HL-60 (cell line): ENCODE measurements around the gene SERF2.

Experiments
- DNase-seq, 2 experiments: peaks; one replicate each; pipeline ENCODE4 v3.0.0-alpha.2; 2010 to 2020; ENCODE audit warnings: low read depth in 1 of 2, low spot score in 1 of 2
- H3K27ac ChIP-seq: fragments of 250-450 bp; sonication (Bioruptor Pico); replicated peaks from 2 replicates; pipeline ENCODE4 v1.5.1; 2020; ENCODE audit warnings: mild to moderate bottlenecking, moderate library complexity
- H3K27me3 ChIP-seq: fragments of 250-450 bp; sonication (Bioruptor Pico); 2 replicates; pipeline ENCODE4 v1.5.1; 2021; ENCODE audit warnings: mild to moderate bottlenecking, moderate library complexity; ENCODE audit not compliant: insufficient read depth, poor library complexity, severe bottlenecking
- H3K4me3 ChIP-seq: replicated peaks from 2 replicates; pipeline ENCODE4 v1.5.1; 2011; ENCODE audit warnings: mild to moderate bottlenecking, control low read depth, low read length; ENCODE audit not compliant: insufficient read depth
- GABPA ChIP-seq: IDR thresholded peaks from 2 replicates; pipeline ENCODE4 v1.6.1; 2012; ENCODE audit warnings: low read depth
- POLR2AphosphoS5 ChIP-seq: IDR thresholded peaks from 2 replicates; pipeline ENCODE4 v1.6.1; 2012; ENCODE audit warnings: low read depth
- SPI1 ChIP-seq: IDR thresholded peaks from 2 replicates; pipeline ENCODE4 v1.6.1; 2012; ENCODE audit warnings: low read depth, mild to moderate bottlenecking, borderline replicate concordance
- TF ChIP-seq, protein P1 (sequence below): IDR thresholded peaks from 2 replicates; pipeline ENCODE4 v1.6.1; 2012; ENCODE audit warnings: low read depth; ENCODE audit not compliant: insufficient replicate concordance
- TF ChIP-seq, protein P2 (sequence below): IDR thresholded peaks from one replicate; pipeline ENCODE4 v1.5.1; 2011; ENCODE audit warnings: low read length, control low read depth, inconsistent platforms; ENCODE audit not compliant: insufficient read depth

Gene SERF2

GRCh38 chr15:43775411-43775965, 16.6 kb upstream of the SERF2 start:
- Histone ChIP-seq H3K27me3 (no peaks in the 10 kb centered on the region), H3K27ac (no peak overlapping the region), H3K4me3 (no peak overlapping the region)
- no peak for DNase-seq
- TF ChIP-seq GABPA (no peak), POLR2AphosphoS5 (no peak), SPI1 (no peak)
- TF ChIP-seq, protein P1, sequence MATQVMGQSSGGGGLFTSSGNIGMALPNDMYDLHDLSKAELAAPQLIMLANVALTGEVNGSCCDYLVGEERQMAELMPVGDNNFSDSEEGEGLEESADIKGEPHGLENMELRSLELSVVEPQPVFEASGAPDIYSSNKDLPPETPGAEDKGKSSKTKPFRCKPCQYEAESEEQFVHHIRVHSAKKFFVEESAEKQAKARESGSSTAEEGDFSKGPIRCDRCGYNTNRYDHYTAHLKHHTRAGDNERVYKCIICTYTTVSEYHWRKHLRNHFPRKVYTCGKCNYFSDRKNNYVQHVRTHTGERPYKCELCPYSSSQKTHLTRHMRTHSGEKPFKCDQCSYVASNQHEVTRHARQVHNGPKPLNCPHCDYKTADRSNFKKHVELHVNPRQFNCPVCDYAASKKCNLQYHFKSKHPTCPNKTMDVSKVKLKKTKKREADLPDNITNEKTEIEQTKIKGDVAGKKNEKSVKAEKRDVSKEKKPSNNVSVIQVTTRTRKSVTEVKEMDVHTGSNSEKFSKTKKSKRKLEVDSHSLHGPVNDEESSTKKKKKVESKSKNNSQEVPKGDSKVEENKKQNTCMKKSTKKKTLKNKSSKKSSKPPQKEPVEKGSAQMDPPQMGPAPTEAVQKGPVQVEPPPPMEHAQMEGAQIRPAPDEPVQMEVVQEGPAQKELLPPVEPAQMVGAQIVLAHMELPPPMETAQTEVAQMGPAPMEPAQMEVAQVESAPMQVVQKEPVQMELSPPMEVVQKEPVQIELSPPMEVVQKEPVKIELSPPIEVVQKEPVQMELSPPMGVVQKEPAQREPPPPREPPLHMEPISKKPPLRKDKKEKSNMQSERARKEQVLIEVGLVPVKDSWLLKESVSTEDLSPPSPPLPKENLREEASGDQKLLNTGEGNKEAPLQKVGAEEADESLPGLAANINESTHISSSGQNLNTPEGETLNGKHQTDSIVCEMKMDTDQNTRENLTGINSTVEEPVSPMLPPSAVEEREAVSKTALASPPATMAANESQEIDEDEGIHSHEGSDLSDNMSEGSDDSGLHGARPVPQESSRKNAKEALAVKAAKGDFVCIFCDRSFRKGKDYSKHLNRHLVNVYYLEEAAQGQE, result no peak
- TF ChIP-seq, protein P2, sequence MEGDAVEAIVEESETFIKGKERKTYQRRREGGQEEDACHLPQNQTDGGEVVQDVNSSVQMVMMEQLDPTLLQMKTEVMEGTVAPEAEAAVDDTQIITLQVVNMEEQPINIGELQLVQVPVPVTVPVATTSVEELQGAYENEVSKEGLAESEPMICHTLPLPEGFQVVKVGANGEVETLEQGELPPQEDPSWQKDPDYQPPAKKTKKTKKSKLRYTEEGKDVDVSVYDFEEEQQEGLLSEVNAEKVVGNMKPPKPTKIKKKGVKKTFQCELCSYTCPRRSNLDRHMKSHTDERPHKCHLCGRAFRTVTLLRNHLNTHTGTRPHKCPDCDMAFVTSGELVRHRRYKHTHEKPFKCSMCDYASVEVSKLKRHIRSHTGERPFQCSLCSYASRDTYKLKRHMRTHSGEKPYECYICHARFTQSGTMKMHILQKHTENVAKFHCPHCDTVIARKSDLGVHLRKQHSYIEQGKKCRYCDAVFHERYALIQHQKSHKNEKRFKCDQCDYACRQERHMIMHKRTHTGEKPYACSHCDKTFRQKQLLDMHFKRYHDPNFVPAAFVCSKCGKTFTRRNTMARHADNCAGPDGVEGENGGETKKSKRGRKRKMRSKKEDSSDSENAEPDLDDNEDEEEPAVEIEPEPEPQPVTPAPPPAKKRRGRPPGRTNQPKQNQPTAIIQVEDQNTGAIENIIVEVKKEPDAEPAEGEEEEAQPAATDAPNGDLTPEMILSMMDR, result no peak

DNA sequence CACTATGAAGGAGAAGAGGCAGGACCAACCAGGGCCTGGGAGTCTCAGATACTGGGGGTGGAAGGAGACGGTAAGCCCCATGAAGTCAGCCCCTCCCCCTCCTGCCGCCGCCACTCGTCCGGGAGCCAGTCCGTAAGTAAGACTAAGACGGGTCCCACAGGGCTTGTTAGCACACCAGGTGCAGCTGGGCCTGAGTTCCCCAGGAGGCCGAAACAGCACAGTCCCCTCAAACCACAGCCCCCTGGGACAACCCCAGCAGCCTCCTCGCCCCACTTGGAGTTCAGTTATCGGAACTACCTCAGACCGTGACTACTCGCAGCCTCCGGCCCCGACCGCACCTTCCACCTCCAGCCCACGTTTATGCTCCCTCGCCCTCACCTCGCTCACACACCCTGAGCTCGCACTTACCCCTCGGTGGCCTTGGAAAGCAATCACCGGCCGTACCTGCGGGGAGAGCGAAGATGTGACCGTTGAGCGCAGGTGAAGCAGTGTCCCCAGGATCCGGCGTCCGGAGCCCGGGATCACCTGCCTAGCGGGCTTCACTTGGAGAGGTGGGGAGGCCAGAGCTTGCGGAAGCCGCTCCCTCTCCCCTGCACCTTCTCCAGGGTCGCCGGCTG, 15.9 kb upstream of the SERF2 start:
- peak overlapping the region; percentile 91 for H3K27ac ChIP-seq
- no peaks in the 10 kb centered on the region for H3K27me3 ChIP-seq
- H3K4me3 ChIP-seq, result peak overlapping the region; percentile 65
- DNase-seq, result no peak
- TF ChIP-seq, protein P2, result no peak
- no peak for TF ChIP-seq SPI1
- TF ChIP-seq GABPA, result no peak
- TF ChIP-seq POLR2AphosphoS5, result no peak
- TF ChIP-seq, protein P1, result no peak

DNA sequence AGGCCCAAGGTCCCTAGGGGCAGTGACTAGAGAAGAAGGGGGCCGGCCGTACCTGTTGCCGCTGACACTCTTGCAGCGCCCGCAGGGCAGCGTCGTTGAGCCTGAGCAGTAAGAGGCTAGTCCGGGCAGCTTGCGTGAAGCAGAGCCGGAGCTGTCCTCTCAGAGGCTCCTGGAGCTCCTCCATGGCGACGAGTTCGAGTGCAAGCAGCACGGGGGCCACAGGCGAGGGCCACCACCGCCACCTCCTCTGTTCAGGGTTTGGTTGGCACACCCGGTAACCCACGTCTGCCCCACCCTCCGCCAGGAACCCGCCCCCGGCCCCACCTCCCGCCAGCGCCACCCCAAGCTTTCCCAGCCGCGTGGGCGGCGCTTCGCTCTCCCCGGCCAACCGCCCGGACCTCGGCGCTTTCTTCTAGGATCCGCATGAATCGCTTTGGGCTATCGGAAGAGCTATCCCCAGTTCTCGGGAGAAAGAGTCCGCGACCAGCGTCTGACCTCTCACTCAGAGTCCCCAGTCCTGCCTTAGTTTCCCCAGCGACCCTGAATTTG, 15.3 kb upstream of the SERF2 start, which contains the start of gene ELL3:
TSS of gene ELL3 (minus strand) at position 249 of the 549 bp plus-strand sequence. CDS start at position 184, 65 bp downstream.
- no peaks in the 10 kb centered on the region for H3K27me3 ChIP-seq
- TF ChIP-seq SPI1, result no peak
- TF ChIP-seq, protein P1, result no peak
- TF ChIP-seq GABPA, result no peak
- TF ChIP-seq, protein P2, result no peak
- TF ChIP-seq POLR2AphosphoS5, result no peak
- peak within 1 kb of the TSS; percentile 91 for H3K27ac ChIP-seq
- peak within 1 kb of the TSS; percentile 65 for H3K4me3 ChIP-seq
- peak; percentile 65 to 80 for DNase-seq
